Measurements from ENCODE around the gene RD3L.

The RD3L gene

GRCh38 chr14:103890821-103891666 is 51.3 kb downstream of the RD3L start:
- no peak for DNase-seq (ENCODE audit: low read depth)
- H3K4me3 ChIP-seq (ENCODE audit: low read depth, low read length): no peak overlapping the region
- no peak for TF ChIP-seq CTCF (IDR thresholded peaks at IDR 0.05; ENCODE audit: low read depth, low read length, missing control alignments)

Data from GM12864 (cell line).